ENCODE data around the gene HSD17B4. TPM values are rescaled to one million over a fixed set of nuclear protein-coding genes. Genes with fewer than 3 reads are reported as not detected.
A peak's percentile ranks its signal among the peaks of the same experiment; 100 is the strongest.

HSD17B4 gene
- total and polyA plus RNA-seq, 9 of the 15 experiments (the other 6 are each of a cell fraction or from before 2014, with no cell fraction given), result 50.6 to 187 (median 94.6) TPM

DNA sequence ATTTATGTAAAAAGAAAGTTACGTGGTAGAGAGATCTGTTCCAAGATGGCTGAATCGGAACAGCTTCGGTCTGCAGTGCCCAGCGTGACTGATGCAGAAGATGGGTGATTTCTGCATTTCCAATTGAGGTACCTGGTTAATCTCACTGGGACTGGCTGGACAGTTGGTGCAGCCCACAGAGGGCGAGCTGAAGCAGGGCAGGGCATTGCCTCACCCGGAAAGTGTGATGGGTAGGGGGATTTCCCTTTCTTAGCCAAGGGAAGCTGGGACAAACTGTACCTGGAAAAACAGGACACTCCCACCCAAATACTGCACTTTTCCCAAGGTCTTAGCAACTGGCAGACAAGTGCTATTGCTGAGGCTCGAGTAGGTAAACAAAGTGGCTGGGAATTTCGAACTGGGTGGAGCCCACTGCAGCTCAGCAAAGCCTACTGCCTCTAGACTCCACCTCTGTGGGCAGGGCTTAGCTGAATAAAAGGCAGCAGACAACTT is 13.1 kb upstream of the HSD17B4 start (continued):
- TF ChIP-seq, protein P1, sequence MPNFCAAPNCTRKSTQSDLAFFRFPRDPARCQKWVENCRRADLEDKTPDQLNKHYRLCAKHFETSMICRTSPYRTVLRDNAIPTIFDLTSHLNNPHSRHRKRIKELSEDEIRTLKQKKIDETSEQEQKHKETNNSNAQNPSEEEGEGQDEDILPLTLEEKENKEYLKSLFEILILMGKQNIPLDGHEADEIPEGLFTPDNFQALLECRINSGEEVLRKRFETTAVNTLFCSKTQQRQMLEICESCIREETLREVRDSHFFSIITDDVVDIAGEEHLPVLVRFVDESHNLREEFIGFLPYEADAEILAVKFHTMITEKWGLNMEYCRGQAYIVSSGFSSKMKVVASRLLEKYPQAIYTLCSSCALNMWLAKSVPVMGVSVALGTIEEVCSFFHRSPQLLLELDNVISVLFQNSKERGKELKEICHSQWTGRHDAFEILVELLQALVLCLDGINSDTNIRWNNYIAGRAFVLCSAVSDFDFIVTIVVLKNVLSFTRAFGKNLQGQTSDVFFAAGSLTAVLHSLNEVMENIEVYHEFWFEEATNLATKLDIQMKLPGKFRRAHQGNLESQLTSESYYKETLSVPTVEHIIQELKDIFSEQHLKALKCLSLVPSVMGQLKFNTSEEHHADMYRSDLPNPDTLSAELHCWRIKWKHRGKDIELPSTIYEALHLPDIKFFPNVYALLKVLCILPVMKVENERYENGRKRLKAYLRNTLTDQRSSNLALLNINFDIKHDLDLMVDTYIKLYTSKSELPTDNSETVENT (CRISPR knock-in tag; IDR thresholded peaks at IDR 0.05), result no peak
- peak in 2 of 3 experiments; percentile 47 to 80 for TF ChIP-seq YY1 (IDR thresholded peaks at IDR 0.05; ENCODE audit: borderline replicate concordance in 1 of 3, control insufficient read depth in 1 of 3, extremely low read depth in 1 of 3, insufficient read depth in 3 of 3, insufficient read length in 1 of 3, insufficient replicate concordance in 2 of 3, low read depth in 1 of 3, low read length in 2 of 3)
- TF ChIP-seq E2F6 (IDR thresholded peaks at IDR 0.05; ENCODE audit: borderline replicate concordance in 1 of 2, extremely low read depth in 1 of 2, insufficient read depth in 1 of 2, insufficient read length in 1 of 2, low read depth in 1 of 2, low read length in 1 of 2, poor library complexity in 1 of 2, severe bottlenecking in 1 of 2), result no peak
- TF ChIP-seq FOXK2 (conservative IDR thresholded peaks at IDR 0.05 in 1 of 2, IDR thresholded peaks at IDR 0.05 in 1 of 2; ENCODE audit: low read depth in 2 of 2), result peak; percentile 48 to 61; a peak in 2 of 4 replicates
- no peak for TF ChIP-seq KLF6 (CRISPR knock-in tag; IDR thresholded peaks at IDR 0.05; ENCODE audit: borderline replicate concordance)
- no peak for TF ChIP-seq BHLHE40 (IDR thresholded peaks at IDR 0.05; ENCODE audit: low read length)
- TF ChIP-seq, protein P2, sequence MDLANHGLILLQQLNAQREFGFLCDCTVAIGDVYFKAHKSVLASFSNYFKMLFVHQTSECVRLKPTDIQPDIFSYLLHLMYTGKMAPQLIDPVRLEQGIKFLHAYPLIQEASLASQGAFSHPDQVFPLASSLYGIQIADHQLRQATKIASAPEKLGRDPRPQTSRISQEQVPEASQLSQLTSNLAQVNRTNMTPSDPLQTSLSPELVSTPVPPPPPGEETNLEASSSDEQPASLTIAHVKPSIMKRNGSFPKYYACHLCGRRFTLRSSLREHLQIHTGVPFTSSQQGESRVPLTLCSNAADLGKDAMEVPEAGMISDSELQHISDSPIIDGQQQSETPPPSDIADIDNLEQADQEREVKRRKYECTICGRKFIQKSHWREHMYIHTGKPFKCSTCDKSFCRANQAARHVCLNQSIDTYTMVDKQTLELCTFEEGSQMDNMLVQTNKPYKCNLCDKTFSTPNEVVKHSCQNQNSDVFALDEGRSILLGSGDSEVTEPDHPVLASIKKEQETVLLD (IDR thresholded peaks at IDR 0.05), result no peak
- no peak for TF ChIP-seq FOXJ2 (tag; IDR thresholded peaks at IDR 0.05)
- 0 out of 2 replicates have a peak, but pooled peaks have one; percentile 4 for TF ChIP-seq ELF1 (tag; IDR thresholded peaks at IDR 0.05)
- no peak for TF ChIP-seq NCOA4 (IDR thresholded peaks at IDR 0.05; ENCODE audit: partially characterized antibody)
- TF ChIP-seq, protein P3, sequence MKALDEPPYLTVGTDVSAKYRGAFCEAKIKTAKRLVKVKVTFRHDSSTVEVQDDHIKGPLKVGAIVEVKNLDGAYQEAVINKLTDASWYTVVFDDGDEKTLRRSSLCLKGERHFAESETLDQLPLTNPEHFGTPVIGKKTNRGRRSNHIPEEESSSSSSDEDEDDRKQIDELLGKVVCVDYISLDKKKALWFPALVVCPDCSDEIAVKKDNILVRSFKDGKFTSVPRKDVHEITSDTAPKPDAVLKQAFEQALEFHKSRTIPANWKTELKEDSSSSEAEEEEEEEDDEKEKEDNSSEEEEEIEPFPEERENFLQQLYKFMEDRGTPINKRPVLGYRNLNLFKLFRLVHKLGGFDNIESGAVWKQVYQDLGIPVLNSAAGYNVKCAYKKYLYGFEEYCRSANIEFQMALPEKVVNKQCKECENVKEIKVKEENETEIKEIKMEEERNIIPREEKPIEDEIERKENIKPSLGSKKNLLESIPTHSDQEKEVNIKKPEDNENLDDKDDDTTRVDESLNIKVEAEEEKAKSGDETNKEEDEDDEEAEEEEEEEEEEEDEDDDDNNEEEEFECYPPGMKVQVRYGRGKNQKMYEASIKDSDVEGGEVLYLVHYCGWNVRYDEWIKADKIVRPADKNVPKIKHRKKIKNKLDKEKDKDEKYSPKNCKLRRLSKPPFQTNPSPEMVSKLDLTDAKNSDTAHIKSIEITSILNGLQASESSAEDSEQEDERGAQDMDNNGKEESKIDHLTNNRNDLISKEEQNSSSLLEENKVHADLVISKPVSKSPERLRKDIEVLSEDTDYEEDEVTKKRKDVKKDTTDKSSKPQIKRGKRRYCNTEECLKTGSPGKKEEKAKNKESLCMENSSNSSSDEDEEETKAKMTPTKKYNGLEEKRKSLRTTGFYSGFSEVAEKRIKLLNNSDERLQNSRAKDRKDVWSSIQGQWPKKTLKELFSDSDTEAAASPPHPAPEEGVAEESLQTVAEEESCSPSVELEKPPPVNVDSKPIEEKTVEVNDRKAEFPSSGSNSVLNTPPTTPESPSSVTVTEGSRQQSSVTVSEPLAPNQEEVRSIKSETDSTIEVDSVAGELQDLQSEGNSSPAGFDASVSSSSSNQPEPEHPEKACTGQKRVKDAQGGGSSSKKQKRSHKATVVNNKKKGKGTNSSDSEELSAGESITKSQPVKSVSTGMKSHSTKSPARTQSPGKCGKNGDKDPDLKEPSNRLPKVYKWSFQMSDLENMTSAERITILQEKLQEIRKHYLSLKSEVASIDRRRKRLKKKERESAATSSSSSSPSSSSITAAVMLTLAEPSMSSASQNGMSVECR (CRISPR knock-in tag; IDR thresholded peaks at IDR 0.05), result no peak
- 0 out of 2 replicates have a peak, but pooled peaks have one; percentile 35 for TF ChIP-seq NFRKB (IDR thresholded peaks at IDR 0.05; ENCODE audit: low read depth)
- no peak for TF ChIP-seq PYGO2 (tag; IDR thresholded peaks at IDR 0.05)
- TF ChIP-seq FOXA1 (IDR thresholded peaks at IDR 0.05; ENCODE audit: borderline replicate concordance), result no peak
